GM12875 (cell line): Measurements from ENCODE around the gene FUT8.

Experiments used
- H3K4me3 ChIP-seq: one replicate; pipeline ENCODE4 v1.5.1; 2011; ENCODE audit warnings: low read depth, low read length, control low read depth
- TF ChIP-seq, protein P1 (sequence below): IDR thresholded peaks from 2 replicates; pipeline ENCODE4 v1.5.1; 2011; ENCODE audit warnings: low read depth, mild to moderate bottlenecking, control low read depth, inconsistent platforms, low read length, moderate library complexity, borderline replicate concordance; ENCODE audit not compliant: insufficient read depth

The FUT8 gene

DNA sequence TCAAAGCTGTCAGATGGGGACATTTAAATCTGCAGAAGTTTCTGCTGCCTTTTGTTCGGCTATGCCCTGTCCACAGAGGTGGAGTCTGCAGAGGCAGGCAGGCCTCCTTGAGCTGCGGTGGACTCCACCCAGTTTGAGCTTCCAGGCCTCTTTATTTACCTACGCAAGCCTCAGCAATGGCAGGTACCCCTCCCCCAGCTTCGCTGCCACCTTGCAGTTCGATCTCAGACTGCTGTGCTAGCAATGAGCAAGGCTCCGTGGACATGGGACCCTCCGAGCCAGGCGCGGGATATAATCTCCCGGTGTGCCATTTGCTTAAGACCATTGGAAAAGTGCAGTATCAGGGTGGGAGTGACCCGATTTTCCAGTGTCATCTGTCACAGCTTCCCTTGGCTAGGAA is 115.5 kb downstream of the FUT8 start:
- TF ChIP-seq, protein P1, sequence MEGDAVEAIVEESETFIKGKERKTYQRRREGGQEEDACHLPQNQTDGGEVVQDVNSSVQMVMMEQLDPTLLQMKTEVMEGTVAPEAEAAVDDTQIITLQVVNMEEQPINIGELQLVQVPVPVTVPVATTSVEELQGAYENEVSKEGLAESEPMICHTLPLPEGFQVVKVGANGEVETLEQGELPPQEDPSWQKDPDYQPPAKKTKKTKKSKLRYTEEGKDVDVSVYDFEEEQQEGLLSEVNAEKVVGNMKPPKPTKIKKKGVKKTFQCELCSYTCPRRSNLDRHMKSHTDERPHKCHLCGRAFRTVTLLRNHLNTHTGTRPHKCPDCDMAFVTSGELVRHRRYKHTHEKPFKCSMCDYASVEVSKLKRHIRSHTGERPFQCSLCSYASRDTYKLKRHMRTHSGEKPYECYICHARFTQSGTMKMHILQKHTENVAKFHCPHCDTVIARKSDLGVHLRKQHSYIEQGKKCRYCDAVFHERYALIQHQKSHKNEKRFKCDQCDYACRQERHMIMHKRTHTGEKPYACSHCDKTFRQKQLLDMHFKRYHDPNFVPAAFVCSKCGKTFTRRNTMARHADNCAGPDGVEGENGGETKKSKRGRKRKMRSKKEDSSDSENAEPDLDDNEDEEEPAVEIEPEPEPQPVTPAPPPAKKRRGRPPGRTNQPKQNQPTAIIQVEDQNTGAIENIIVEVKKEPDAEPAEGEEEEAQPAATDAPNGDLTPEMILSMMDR = no peak
- no peak overlapping the region for H3K4me3 ChIP-seq

DNA sequence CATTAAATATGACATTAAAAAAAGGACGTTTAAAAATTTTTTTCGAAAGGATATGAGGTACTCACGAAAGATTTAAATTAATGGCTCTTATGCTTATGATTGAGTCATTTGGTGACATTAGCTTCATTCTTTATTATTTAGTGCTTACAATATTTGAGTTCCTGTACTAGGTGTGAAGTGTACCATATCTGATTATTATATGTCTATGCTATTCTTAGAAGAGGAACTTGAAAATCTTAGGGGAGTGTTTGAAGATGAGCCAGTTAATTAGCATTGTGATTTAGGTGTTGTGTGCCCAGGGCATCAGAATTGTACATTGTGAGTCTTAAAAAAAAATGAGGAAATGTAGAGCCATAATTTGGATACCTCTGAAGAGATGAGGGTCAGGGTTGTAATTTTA is 118.6 kb downstream of the FUT8 start:
- TF ChIP-seq, protein P1 = no peak

GRCh38 chr14:65533736-65534404 is 121.3 kb downstream of the FUT8 start:
- TF ChIP-seq, protein P1 = no peak
- H3K4me3 ChIP-seq = no peak overlapping the region

More for the DNA sequence above, 118.6 kb downstream of the FUT8 start:
- H3K4me3 ChIP-seq = no peak overlapping the region

- H3K4me3 ChIP-seq = no peak overlapping the region
- TF ChIP-seq, protein P1 = no peak
Measured at GRCh38 chr14:65536781-65537423, 124.4 kb downstream of the FUT8 start.

- H3K4me3 ChIP-seq = no peak overlapping the region
- TF ChIP-seq, protein P1 = no peak
Measured at GRCh38 chr14:65548878-65549277, 136.3 kb downstream of the FUT8 start.

- TF ChIP-seq, protein P1 = no peak
- H3K4me3 ChIP-seq = no peak overlapping the region
Measured at GRCh38 chr14:65549429-65549828, 136.9 kb downstream of the FUT8 start.

GRCh38 chr14:65550779-65551643 is 138.5 kb downstream of the FUT8 start:
- no peak overlapping the region for H3K4me3 ChIP-seq
- TF ChIP-seq, protein P1 = no peak
